Hindlimb muscle (tissue), 1 donor: ENCODE measurements around the gene LSMEM2. TPM values are rescaled to one million over a fixed set of nuclear protein-coding genes. Genes with fewer than 3 reads are reported as not detected.
A peak's percentile ranks its signal among the peaks of the same experiment; 100 is the strongest.
"Not testable (repeated sequence)": the region's sequence is repeated elsewhere in the genome, so short reads cannot be mapped to it uniquely, and the experiment has no call there.

Source experiments
- DNase-seq: peaks from one replicate; pipeline ENCODE4 v3.0.0-alpha.2; 2013
- polyA plus RNA-seq: library from polyadenylated mRNA; unstranded; fragments of 120-200 nt; gene quantifications from one replicate; pipeline ENCODE4 v1.2.1, GENCODE V29; 2013; ENCODE audit not compliant: insufficient read length

Gene LSMEM2
- polyA plus RNA-seq, 1 donor: 35.9 TPM

DNA sequence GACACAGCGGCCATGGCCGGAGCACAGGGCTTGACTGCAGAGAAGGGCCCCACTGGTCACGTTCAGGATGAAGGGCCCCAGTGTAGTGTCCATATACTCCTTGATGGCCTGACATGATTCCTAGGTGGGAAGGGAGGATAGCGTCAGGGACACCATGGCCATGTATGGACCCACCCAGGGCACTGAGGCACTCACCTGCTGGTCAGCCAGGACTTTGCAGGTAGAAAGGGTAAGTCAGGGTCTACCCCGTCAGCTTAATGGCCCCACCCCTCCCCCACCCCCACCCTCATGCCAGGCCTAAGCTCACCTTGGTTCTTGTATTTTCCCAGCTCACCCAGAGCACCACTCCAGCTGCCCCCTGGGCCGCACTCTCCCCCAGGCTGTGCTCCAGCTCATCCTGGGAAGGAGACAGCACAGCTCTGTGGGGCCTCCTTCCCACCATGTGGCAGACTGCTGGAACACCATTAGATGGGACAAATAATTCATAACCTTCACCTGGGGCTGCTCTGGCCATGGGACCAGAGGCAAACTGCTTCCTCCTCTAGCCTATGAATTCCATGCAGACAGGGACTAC is 21.9 kb downstream of the LSMEM2 start:
- DNase-seq: no peak

DNA sequence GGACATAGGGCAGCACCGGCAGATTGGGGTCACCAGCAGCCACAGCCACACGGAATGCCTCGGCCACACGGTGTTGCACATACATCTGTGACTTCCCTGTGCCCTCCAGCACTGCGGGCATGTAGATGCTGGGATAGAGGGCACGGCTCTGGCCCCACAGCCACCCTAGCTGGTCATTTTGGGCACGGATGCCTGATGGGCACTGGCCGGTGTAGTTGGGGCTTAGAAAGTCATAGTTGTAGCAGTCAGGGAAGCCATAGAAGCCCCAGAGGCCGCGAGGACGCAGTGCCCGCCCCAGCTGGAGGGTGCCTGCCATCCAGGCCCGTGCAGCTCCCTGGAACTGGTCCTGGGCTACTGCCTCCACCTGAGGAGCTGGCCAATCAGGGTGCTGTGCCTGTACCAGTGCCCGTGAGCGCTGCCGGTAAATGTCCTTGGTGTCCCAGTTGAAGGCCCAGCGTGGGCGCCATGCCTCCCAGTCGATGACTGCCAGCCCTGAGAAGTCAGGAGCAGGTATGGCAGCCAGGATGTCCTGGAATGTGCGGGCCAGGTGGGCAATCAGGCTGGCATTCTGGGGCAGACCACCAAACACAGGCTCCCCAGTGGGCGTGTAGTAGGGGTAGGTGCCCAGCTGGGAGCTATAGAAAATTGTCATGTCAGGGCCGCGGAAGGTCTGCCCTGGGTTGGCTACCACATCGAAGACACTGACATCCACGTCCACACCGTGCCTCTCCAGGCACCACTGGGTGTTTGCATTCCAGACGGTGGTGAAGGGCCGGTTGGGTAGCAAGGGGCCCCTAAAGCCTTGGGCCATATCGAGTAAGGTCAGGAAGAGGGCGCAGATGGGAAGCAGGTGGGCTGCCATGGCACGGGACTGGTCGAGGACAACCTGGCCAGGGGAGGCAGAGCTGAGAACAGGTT is 23.5 kb downstream of the LSMEM2 start:
- no peak for DNase-seq

DNA sequence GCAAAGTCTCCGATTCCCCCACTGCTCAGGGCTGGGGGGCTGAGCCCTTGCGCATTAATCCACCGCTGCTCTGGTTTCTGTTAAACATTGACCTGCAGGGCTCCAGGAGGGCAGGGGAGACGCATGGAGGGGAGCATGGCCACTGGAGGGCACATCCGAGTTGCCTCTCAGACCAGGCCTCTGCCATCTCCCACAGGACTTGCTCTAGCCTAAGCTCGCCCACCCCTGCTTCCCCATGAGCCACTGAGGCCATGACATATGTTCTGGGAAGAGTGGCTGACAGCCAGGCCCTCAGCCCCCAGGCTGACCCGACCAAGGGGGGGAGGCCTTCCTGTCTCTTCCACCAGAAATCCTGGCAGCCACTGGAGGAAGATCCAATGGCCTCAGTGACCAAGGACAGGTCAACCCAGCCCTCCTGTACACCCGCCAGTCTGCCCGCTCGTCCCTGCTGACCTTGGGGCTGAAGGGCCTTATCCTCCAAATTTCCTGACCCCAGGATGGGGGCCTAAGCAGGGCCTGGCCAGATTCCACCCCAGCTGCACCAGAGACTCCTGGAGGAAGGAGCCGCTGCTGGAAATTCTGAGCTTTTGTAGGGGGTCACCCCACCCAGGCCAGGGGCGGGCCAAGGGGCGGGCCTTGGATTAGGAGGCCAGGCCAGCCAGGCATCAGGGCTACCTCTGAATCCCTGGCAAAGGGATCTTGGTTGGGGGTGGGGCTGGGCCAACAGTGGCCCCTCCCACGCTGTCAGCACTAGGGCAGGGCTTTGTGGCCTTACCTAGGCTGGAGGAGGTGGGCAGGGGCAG is 24.3 kb downstream of the LSMEM2 start, which contains the start of gene HYAL1:
Gene HYAL1, minus strand, starts transcription at position 562 of the 803 bp plus-strand sequence. CDS start 618 bp downstream, outside the sequence.
- DNase-seq: no peak

DNA sequence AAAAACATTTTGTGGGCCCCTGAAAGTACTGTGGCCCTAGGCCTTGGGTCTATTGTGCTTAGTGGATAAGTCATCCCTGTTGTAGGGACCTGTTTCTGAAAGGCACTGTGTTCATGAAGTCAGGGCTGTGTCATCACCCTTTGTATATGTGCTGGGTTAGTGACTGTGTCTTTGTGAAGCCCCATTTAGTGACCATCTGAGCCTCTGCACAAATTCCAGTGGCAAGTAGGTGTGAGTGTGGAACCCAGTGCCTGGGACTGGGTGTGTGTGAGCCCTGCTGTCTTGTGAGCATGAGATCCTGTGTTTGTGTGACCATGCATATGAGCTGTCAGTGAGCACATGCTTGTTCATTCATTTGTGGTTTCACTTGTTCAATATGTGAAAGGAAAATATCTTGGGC is 25.7 kb downstream of the LSMEM2 start:
- DNase-seq: no peak

DNA sequence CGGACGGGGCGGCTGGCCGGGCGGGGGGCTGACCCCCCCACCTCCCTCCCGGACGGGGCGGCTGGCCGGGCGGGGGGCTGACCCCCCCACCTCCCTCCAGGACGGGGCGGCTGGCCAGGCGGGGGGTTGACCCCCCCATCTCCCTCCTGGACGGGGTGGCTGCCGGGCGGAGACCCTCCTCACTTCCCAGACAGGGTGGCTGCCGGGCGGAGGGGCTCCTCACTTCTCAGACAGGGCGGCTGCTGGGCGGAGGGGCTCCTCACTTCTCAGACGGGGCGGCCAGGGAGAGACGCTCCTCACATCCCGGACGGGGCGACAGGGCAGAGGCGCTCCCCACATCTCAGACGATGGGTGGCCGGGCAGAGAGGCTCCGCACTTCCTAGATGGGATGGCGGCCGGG is 33.2 kb downstream of the LSMEM2 start:
- DNase-seq: not testable (repeated sequence)

DNA sequence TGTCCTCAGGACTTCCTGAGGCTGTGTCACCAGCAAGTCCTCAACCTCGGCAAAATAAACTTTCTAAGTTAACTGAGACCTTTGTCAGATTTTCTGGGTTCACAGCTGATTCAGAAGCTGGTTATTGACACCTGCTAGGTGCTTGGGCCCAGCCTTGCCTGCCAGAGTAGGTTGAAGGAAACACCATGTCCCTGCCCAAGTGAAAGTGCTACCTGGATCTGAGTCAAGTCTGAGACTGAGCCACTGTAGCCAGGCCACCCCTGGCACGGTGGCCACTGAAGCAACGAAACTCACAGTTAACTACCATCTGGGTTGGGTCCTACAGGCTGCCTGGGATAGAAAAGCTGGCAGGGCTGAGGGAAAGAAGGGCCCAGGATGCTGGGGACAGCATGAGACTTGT is 35.5 kb downstream of the LSMEM2 start:
- DNase-seq: no peak

DNA sequence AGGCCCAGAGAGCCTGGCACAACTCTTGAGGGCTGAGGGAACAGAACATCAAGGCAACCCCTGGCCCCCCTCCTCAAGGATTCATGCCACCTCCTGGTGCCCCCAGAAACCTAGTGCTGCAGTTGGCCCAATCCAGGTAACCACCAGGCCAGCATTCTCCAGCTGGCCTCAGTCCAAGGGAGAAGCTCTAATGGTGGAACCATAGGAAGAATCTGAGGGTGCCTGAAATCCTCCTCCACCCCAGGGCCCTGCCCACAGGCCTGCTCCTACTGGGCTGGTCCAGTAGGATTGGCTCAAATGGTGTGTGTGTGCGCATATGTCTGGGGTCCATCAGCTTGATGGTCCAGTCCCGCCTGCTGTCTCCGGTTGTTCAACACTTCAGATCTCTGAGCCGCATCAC is 35.9 kb downstream of the LSMEM2 start:
- no peak for DNase-seq

DNA sequence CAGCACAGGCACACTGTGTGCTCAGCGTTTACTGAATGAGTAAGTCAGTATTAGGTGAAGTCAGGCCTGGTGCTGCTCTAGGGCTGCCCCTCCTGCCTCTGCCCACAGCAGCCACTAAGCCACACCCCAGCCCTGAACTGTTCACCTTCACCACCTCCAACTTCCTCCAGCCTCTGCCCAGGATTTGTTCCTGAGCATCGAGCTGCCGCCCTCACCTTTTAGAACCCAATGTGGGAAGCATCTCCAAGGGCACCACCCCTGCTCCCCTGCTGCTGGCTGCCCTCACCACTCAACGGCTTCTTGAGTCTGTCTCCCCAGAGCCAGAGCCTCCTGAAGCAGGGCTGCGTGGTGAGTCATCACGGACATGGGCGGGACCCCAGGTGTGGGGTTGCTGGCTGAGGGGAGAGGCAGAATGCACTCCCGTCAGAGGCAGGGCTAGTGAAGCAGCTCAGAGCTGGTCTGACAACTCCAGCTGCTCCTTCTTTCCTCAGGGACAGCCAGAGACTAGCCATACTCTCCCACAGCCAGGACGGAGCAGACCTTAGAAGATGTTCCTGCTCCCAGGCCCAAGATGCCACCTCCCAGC is 37.9 kb downstream of the LSMEM2 start:
- DNase-seq: no peak

DNA sequence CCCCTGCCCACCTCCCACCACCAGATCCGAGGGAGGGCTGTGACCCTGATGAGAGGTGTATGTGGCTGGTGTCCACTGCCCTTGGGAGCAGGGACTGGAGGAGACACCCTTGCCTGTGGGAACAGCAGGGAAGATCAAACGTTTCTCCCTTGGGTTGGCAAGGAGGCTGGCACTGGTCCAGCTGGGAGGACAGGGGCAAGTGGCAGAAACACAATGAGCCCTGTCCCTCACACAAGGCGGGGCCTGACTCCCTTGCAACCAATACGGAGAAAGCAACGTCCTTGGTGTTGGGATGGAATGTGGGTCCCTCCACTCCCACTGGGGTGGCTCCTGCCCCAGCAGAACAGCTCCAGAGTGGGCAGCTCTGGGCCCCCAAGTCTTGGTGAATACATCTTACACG is 38.4 kb downstream of the LSMEM2 start:
- DNase-seq: no peak

DNA sequence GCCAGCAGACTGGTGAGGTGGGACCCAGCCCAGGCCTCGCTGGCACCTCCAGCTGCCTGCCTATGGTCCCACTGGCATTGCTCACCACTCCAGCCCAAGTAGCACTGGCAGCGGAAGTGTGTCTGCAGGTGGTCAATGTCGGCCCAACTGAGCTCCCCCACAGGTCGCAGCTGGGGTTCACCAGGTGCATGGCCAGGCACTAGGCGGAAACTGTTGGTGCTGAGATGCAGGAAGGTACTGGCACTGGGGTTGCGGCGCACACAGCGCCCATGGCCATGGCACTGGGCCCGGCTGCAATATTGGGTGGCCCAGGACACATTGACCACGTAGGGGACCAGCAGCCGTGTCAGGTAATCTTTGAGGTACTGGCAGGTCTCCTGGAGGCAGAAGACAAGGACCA is 39.3 kb downstream of the LSMEM2 start:
- no peak for DNase-seq

DNA sequence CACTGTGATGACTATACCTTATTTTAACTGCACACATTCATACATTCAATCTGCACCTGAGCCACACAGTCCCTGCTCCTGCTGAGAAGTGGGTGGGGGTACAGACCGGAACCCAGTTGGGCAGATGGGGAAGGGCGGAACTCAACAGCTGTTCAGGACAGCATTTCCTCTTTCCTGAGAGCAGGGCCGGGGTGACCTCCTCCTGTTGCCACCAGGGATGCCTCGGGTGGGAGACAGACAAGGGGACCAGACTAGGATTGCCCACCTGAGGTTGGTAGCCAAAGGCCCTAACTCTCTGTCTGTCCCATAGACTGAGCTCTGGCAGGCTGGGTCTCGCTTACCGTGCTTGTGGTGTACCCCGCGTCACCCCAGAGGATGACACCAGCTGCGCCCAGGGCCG is 39.7 kb downstream of the LSMEM2 start:
- no peak for DNase-seq

DNA sequence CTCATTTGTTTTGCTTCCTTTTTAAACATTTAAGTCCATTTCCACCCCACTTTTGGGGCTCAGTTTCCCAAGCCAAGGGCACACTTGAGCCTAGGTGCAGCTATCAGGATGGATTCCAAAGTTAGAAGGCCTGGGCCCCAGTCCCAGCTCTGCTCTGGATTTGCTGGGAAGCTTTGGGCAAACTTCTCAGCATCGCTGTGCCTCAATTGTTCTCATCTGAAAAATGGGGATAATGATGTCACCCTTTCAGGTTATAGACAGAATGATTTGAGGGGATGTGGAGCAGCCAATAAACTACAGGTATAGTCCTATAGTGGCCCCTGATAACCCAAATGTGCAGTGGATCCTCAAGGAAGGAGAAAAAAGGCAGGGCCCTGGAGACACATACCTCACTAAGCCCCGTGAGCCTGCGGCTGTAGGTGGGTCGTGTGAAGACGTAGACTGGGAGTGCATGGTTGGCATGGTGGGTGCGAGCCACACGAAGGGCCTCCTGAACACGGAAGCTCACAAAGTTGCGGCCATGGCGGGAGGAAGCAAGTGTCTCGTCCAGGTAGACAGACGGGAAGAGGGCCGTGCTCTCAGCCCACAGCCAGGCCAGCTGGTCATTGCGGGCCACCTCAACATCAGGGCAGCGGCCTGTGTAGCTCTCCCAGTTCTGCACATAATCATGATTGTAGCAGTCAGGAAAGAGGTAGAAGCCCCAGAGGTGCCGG is 40.5 kb downstream of the LSMEM2 start:
- no peak for DNase-seq

DNA sequence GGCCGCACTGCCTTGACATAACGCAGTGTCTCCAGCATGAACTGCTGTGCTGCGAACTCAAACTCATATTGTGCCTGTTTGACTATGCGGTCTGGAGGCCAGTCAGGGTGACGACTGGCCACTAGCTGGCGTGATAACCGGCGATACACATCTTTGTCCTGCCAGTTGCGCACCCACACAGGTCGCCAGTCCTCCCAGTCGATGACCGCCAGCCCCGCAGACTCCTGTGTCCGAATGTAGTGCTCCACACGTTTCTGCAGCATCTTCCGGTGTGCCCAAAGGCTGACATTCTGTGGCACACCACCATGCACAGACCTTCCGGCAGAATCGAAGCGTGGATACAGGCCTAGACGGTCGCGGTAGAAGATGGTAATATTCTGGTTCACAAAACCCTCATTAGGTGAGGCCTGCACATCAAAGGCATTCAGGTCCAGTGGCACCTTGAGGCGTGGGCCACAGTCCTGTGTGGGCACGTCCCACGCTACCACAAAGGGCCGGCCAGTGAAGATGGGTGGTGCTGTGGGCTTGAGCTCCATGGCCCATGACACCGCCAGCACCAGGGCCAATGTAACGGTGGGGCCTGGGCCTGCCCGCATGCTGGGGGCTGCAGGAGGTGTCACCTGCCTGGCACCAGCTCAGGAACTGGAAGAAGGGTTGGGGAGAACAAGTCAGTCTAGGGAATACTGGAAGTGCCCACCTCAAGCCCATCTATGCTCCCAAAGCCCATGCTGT is 41.2 kb downstream of the LSMEM2 start:
- no peak for DNase-seq

DNA sequence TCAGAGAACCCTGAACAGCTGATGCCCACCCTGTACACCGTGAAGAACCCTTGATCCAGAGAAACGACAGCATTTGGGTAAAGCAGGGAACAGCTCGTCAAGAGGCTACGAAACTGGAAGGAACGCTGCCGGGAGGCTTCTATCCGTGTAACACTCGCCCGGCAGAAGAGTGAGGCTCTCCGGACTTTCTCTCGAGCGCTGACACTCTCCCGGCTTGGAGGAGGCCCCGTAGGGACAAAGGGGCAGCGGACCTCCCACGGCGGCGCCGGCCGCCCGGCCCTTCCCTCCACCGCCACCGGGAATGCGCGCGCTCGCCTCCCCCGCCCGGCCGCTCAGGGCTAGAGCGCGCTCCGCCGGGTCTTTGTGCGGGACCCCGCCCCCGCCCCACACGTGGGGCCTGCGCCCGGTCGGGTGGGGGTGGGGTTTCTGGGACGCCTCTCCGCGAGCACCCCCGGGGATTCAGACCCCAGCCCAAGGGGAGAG is 42.0 kb downstream of the LSMEM2 start:
- peak; percentile 87 for DNase-seq

DNA sequence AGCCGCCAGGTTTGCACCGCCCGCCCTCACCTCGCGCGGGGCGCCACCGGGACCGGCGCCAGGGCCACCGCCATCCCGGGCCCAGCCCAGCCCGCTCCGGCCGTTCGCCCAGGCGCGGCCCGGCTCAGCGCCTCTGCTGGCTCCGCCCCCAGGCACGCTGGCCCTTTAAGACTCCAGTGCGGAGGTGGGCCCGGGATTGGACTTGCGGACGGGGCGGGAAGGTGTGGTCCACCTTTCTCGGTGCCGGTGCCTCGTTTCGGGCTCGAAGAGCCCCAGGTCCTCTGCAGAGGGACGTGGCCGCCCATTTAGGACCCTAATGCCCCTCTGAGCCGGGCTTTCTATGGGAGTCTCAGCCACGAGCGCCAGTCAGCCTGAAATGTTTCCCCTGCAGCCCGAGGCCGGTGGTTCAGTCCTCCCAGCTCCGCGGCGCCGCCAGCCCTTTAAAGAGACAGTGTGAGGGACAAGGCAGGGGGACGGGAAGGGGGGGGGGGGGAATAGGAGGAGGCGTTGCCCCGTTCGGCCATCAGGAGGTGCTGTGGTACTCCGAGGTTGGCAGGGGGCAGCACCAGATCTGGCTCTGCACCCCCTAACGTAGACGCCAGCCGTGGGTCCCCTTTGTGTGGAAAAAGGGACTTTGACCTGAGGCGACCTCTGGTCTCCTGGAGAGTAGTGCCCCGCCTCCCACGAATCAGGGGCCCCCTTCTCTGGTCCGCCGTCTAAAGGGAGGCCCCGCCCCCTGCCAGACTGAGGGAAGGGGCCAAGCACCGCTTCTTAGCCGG is 42.6 kb downstream of the LSMEM2 start:
- DNase-seq: peak; percentile 90

DNA sequence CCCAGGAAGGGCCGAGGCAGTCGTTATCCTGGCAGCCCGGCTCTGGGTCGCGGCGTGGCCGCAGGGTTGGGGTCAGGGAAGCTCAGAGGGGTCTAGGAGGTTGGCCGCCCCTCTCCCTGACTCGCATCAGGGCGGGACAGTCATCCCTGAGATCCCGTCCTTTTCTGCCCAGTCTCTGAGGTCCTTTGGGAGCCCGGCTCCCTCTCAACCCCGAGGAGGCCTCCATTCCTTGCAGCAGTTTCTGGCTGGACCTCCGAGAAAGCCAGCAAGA is 43.2 kb downstream of the LSMEM2 start:
- no peak for DNase-seq

DNA sequence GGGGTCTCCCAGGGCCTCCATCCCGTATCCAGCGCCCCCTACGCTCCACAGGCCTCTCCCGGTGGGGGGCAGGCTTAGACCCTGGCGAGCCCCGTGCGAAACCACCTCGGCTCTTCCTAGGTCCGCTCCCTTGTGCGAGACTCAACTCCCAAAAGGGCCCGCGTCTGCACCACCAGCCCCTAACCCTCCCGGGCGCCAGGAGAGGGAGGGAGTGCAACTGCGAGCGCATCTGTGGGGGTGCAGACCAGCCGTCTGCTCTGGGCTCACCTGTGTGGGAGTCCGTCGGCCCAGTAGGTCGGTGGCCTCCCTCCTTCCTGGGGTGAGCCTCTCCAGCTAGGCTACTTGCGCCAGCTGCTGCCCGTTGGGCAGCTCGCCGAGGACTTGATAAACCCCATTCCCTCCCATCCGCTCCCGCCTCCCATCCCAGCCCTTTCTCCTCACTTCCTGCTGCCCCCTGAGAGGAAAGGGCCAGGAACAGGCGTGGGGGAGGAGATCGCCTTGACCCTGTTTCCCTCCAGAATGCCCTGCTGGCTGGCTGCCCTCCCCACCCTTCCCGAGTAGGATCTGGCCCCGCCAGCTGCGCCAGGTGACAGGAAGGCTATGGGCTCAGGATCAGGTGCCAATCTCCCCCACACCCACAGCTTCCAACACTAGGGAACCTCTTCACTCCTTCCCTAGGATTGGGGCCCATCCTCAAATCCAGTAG is 43.7 kb downstream of the LSMEM2 start, which contains the start of gene HYAL2:
Gene HYAL2, minus strand, starts transcription at position 360 of the 706 bp plus-strand sequence. CDS start 2,256 bp downstream, outside the sequence.
- no peak for DNase-seq

DNA sequence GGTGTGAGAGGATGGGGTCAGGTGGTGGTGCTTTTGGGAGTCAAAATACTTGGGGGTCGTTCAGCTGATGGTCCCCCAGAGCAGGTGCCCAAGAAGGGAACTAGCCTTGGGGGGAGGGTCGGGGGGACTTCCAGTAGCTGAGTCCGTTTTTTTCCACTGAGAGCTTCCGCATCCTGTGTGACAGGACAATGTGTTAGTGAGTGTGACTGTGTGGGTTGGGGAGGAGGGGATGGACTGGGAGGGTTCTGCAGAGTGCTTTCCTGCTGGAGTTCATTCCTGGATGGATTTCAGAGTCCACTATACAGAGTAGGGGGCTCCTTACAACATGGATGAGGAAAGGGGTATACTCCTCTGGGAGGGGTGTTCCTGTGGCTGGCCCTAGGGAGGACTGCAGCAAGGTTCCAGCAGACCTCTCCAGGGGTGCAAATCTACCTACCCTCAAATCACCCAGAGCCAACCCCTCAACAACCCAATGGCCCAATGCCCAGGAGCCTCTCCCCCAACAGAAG is 44.3 kb downstream of the LSMEM2 start:
- no peak for DNase-seq

DNA sequence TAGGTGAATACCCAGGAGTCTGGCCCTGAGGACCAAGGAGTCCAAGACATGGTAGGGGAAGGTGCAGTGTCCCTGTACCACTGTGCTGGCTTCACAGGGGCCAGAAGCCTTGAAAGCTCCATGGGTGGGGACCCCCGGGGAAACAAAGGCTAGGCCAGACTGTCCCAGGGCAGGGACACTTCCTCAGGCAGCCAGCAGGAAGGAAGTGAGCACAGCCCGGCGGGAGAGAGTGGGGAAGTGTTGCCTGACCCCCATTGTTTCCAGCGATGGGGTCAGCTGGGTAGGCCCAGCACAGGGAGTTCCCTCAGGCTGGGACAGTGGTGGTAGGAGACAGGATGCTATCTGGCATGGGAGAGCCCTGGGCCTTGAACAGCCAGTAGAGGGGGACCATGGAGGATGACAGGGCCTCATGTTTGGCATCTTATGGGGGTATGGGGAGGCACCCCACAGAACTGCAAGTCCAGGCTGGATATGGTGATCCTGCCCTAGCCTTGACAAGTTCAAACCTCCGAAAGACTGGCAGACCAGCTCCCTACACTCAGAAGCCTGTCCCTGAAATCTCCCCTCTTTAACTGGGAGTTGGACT is 44.8 kb downstream of the LSMEM2 start:
- DNase-seq: no peak
